DMS53 (cell line): ENCODE data around the gene KCNJ10.
A peak's percentile ranks its signal among the peaks of the same experiment; 100 is the strongest.

ENCODE experiments used
- DNase-seq: peaks from one replicate; lab custom pipeline; 2025; lab: John Stamatoyannopoulos, UW

KCNJ10 gene

GRCh38 chr1:159990005-159990404 lies 80.0 kb downstream of the KCNJ10 start:
- DNase-seq: no peak

GRCh38 chr1:159989581-159989980 lies 80.4 kb downstream of the KCNJ10 start:
- peak; percentile 10 for DNase-seq

DNA sequence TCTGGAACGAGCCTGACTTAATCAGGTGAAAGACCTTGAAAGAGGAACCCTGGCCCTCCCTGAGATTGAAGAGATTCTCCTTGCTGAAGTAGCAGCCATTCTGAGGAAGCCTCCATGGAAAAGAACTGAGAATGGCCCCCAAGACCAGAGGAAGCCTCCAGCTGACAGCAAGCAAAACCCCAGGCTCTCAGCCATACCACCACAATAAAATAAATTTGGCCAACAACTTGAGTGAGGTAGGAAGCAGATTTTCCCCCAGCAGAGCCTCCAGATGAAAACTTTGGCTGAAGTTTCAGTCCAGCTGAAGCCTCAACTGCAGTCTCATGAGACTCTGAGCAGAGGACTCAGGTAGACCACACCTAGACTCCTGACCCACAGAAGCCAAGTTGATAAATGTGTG lies 82.0 kb downstream of the KCNJ10 start:
- DNase-seq: no peak

DNA sequence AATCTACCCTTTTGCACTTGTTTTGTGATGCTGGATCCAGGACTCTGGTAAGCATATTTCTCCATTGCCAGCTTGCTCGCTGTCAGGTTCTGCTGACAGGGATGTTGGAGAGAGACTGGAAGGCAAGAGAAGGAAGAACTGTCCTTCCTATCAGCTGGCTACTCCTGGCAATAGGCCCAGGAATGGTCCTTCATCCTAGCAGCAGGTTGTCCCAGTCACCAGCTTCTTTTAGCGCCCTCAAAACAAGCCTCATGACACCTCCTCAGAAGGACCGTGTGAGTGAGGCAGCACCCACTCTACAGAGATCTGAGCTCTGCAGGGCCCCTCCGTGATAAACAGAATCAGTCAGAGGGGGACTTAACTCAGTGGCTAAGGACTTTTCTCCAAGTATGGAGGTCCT lies 82.8 kb downstream of the KCNJ10 start:
- DNase-seq: peak; percentile 19

GRCh38 chr1:159986531-159986930 lies 83.4 kb downstream of the KCNJ10 start:
- no peak for DNase-seq

DNA sequence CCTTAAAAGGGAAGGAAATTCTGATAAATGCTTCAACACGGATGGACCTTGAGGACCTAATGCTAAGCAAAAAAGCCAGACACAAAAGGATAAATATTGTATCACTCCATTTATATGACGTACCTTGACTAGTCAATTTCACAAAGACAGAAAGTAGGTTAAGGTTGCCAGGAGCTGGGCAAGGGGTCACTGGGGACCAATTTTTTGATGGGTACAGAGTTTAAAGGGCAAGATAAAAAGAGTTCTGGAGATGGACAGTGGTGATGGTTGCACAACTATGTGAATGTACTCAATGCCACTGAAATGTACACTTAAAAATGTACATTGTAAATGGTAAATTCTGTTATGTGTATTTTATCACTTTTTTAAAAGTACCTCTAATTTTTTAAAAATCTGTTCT lies 83.9 kb downstream of the KCNJ10 start:
- DNase-seq: no peak

DNA sequence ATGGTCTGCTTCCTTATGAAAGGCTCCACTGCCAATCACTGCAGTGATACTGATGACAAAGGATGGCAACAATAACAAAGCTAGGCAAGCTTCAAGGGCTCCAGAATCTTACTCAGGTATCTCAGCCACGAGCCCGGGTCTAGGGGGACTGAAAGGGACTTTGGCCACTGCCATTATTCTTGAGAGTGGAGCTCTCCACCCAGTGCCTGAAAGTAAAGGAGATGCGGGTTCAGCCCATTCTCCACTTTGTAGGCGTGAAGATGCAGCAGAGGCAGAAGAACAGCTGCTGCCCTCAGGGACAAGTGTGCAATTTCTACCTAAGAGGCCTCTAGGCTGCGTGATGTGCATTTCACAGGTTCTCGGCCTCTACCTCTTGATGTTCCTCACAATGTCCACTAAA lies 84.5 kb downstream of the KCNJ10 start:
- DNase-seq: no peak

GRCh38 chr1:159983681-159984080 lies 86.3 kb downstream of the KCNJ10 start:
- DNase-seq: no peak

- DNase-seq: no peak
Observed at GRCh38 chr1:159982280-159982679, 87.7 kb downstream of the KCNJ10 start.

GRCh38 chr1:159981351-159982055 lies 88.5 kb downstream of the KCNJ10 start:
- DNase-seq: no peak

DNA sequence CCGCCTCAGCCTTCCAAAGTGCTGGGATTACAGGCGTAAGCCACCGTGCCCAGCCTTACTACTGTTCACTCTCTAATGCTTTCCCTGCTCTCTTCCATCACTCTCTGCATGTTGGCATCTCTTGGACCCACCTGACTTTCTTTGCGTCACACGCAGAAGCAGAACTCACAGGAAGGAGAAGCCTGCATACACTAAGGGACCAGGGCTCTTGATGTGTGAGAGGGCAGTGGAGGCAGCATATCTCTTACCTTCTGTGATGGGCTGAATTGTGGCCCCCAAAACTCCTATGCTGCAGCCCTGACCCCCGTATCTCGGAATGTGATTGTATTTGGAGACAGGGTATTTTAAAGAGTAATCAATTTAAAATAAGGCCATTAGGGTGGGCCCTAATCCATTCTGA lies 89.2 kb downstream of the KCNJ10 start:
- no peak for DNase-seq

GRCh38 chr1:159980076-159980475 lies 89.9 kb downstream of the KCNJ10 start:
- no peak for DNase-seq

DNA sequence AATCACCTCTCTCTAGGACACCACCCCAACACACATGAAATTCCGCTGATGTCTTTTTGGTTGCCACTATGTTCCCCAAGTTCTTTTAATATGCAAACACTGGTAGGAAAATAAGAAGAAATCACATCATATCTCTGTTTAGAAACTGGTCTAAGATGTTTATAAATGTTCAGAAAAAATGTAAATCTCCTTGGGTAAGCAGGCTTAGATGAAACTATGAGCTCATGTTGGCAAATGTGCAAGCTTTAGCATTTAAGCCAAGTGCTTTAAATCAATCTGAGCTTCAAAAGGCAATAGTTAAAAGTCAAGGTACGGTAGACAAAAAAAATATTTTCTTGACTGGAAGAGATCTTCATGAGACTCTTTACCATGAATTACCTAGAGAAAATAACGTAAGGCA lies 90.7 kb downstream of the KCNJ10 start:
- DNase-seq: no peak

DNA sequence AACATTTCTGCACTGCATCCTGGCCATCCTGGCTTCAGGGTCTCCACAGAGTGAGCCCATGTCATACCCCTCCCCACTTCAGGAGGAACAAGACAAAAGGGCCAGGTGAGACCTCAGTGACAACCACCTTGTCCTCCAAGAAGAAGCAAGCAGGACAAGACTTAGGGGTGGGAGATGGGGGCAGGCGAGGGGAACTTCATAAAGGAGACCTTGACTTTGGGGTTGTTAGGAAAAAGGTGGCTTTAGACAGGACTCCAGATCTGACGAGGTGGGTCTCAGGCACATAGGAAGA lies 91.9 kb downstream of the KCNJ10 start:
- DNase-seq: no peak

DNA sequence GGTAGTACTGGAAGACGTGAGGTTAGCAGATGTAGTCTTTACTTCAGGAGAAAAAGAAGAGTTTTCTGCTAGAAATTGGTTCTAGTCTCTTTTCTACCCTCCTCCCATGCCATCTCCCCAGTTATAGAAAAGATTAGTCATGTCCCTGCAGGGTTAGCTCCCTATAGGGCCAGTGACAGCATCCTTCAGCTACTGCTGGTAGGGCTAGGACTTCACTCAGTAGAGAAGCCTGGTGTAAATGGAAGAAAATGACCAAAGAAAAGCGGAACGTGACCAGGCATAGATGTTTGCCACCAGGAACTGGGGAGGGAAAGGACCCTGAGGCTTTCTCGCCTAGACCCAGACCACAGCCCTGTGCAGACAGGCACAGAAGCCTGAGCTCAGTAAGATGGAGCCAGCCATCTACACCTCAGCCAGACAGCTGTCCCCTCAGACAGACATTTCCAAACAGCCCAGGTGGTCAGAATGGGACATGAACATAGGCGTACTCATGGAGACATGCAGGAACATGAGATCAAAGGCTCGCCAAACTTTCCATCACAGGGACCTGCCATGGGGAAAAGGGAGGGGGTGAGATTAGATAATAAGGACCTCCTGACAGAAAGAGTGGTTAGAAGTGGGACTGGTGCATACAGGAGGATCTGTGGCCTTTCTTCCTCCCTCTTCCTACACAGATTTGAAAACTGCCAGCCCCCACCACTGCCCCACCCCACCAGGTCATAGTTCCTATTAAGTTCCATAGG lies 92.4 kb downstream of the KCNJ10 start:
- no peak for DNase-seq

GRCh38 chr1:159974350-159974965 lies 95.5 kb downstream of the KCNJ10 start:
- DNase-seq: no peak

GRCh38 chr1:159973350-159973940 lies 96.5 kb downstream of the KCNJ10 start:
- no peak for DNase-seq

DNA sequence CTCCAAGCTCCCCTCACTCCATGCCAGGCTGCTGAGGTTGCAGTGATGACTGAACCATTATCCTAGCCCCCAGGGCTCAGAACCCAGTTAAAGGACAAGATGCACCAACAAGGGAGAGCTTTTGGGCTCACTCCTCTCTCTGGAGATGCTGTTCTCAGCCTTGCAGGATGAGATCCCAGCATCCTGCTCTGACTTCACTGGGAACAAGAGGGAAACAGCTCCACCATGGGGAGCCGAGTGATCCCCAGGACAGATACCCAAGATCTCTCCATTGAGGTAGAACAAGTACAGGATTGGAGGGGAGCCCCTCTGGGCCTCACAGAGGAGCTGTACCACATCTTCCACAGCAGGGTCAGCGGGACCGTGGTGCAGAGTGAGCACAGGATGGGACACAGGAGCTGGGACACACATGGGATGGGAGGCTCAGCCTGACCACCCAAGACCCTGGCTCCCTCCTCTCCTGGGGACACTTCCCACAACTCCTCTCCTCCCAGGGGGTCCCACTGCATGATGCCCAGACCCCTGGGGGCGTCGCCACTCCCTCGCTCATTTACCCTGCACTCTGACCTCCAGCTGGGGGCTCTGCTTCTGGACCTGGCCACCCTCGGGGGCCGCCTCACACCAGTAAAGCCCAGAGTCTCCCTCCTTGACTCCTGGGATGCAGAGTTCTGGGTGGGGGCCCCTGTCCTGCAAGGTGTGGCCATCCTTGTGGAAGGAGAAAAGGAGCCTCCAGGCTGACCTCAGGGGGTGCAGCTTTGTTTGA lies 97.3 kb downstream of the KCNJ10 start:
- DNase-seq: no peak

DNA sequence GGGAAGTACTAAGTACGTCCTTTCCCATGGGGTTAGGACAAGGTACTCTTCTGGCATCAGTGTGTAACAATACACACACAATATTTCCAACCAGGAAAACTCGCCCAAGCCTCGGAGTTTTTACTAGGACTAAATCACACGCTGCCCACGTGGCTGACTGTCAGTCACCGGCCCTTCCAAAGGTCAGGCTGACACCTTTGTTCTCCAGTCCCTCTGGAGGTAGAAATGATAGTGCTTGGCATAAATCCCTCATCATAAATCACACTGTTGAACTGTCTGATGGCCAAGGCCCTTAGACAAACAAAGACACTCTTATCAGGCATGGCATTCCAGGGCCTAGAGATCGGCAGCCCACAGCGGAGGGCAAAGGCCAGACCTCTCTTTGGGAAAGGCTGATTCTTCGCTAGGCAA lies 99.0 kb downstream of the KCNJ10 start:
- DNase-seq: peak; percentile 57

DNA sequence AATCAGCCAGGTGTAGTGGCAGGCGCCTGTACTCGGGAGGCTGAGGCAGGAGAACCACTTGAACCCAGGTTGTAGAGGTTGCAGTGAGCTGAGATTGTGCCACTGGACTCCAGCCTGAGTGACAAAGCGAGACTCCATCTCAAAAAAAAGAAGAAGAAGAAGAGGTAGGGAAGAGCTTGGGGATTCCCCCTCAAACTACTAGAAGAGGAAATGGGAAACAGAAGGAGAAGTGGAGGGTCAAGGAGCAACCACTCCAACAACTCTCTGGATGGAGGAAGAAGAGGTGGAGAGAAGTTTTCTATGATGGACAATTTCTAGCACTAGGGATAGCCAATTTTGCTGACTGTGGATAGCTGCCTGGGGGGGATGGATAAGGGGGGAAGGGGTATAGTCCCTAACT lies 101.1 kb downstream of the KCNJ10 start:
- DNase-seq: no peak

GRCh38 chr1:159965263-159965662 lies 104.7 kb downstream of the KCNJ10 start:
- DNase-seq: no peak

DNA sequence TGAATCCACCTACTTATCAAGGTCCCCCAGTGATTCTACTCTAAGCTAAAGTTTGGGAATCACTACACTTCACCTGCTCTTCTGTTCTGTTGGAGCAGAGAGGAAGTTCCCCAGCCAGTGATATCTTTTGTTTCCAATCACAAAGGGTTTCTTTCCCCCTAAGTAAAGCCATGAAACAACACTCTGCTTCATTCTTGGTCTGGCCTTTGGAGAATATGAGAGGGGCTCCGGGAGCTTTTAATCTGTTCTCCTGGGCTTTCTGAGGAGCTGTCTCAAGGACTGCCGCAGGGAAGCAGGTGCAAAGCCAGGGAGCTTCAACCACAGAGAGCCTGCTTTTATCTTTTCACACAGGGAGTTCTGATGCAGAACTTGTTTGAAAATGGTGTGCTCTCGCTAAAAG lies 105.8 kb downstream of the KCNJ10 start:
- DNase-seq: no peak
